ENCODE measurements around the gene WNT7B.

WNT7B gene

DNA sequence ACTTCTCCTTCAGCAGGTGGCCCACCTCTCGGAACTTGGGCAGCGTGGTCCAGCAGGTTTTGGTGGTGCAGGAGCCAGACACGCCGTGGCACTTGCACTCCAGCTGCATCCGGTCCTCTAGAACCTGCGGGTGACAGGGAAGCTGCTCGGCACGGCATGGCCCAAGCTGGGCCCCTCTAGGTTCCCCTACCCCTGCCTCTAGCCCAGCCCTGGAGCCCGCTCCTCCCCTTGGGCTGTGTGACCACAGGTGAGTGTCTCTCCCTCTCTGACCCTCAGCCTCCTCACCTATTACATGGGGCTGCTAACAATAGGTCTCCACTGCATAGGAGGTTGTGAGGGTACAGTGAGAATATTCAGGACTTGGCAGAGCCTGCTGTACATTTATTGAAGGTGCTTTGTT is 53.8 kb downstream of the WNT7B start:
- DNase-seq = no peak

DNA sequence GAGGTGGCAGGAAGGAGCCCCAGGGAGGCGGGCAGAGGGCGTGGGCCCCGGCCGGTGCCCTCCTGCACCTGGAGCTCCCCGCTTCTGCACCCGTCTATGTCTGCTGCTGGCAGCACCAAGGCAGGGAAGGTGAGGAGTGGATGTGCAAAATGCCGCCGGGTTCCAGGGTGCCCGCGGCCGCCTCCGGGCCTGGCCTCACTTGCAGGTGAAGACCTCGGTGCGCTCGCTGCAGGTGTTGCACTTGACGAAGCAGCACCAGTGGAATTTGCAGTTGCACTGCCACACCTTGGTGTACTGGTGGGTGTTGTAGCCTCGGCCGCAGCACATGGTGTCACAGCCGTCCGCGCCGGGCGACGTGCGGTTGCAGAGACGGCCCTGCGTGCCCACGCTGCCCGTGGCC is 54.3 kb downstream of the WNT7B start:
- DNase-seq = no peak

DNA sequence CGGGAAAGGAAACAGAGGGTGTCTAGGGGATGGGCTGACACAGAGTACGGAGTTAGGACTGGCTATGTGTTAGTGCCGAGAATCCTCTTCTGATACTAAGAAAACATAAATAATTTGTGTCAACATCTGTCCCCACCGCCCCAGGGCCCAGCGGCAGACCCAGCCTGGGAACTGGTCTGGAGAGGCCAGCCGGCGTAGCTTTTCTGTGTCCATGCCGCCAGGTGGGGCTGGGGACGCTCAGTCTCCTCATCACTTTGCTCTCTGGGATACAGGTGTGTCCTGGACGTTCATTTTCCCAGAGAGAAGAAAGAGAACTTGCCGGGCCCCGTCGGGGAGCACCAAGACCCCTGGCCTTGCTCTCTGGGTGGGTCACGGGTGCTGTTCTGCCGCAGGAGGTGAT is 54.7 kb downstream of the WNT7B start:
- DNase-seq = no peak

DNA sequence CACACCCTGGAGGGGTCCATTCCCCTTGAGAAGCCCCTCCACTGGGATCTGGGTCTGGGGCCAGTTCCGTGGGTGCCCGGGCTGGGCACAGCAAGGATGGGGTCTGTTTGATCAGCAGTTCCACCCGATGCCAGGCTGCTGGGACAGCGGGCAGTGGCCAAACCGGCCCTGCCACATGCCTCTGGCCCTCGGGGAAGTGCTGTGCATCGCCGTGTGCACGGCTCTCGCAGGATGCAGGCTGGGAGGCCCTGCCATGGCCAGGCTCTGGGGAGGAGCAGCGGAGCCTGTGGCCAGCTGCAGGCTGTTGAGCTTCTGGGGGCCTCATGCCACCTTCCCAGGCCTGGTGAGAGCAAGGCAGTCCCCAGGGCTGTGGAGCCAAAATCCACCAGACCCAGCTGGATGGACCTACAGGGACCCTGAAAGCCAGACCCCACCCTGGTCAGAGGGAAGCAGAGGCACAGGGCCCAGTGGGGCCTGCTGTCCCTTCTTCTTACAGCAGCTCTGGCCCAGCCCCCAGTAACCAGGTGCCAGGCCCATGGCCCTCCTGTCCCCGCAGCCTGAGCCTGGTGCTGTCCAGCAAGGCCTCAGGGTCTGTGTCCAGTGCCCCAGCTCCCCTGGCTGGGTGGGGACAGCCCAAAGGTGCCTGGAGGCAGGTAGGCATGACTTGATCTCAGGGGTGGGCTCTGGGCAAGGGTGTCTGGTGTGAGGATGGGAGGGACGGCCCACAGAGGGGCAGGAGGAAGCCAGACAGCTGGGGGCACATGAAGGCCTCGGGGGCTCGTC is 57.3 kb downstream of the WNT7B start:
- no peak for DNase-seq

DNA sequence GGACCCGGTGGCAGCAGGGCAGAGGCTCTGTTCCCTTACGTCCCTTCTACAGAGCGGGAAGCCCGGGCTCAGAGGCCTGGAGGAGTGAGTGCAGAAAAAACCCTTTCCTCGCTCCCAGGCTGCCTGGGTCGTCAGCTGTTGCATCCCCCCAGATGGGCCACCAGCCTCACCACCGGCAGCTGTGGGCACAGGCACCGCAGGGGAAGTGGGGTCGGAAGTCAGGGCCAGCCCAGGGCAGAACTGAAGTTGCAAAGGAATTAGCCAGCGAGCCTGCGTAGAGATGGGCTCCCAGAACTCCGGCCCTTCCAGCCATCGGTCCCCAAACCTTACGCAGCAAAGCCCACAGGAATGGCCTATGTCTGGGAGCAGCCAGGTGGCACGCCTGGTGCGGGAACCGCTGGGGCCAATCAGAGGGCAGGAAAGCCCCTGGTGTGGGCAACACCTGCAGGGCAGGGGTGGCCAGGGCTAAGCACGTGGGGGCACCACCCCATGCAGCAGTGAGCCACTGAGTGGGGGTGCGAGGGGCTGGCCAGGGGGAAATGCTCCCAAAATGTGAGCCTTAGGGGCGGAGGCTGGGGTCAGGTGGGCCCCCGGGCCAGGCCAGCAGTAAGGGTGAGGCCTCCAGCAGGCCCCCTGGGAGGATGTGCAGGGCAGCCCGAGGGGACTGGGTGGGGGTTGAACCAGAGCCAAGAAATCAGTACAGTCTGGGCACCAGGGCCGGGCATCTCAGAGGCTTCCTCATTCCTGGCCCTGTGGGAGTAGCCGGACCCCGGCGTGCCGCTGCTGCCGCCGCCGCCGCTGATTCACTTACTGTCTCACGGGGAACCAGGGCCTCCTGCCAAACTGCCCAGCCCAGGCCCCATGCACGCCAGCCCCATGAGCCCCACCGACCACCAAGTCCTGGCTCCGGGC is 58.2 kb downstream of the WNT7B start:
- DNase-seq = no peak

DNA sequence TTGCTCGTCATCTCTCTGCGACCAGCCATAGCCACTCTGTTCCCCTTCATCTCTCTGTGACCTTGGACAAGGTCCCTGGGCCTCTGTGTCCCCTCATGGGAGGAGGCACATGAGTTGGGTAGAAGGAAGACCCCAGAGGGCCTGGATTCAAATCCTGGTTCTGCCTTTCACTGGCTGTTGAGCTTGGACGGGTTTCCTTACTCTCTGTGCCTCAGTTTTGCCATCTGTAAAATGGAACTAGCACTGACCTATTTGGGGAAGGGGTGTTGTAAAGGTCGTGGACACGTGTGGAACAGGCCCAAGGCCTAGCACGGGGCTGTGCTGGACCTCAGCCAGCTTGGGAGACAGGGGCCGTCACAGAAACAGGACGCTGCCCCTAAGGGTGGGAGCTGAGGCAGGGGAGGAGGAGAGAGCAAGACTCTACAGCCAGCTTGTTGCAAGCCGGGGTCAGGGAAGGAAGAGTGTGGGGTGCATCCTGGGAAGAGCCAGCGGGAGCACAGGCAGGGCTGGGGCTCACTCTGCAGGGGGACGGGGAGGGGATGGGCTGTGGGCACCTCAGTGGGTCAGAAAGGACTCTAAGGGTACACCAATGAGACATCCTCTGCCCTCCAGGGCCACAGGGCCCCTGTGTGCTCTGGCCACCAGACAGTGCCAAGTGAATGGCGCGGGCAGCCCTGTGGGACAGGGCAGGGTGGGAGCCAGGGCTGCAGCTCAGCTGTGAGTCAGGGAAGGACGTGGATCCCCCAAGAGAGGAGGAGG is 59.1 kb downstream of the WNT7B start:
- DNase-seq = no peak

DNA sequence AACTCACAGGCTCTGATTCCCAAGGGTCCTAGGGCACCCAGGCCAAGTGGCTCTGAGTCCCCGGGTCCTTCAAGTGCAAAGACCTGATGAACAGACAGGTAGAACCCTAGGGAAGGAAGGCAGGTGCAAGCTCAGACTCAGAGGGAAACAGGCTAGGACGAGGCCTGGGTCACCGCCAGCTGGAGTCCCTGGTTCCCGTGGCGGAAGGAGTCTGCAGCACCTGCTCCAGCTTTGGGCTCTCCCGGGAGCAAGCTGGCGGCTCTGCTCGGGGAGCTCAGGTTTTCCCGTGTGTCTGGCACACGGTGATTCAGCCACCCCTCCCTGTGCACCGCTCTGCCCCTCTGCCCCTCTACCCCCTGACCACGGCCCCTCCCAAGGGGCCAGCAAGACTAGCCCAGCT is 59.8 kb downstream of the WNT7B start:
- DNase-seq = no peak

DNA sequence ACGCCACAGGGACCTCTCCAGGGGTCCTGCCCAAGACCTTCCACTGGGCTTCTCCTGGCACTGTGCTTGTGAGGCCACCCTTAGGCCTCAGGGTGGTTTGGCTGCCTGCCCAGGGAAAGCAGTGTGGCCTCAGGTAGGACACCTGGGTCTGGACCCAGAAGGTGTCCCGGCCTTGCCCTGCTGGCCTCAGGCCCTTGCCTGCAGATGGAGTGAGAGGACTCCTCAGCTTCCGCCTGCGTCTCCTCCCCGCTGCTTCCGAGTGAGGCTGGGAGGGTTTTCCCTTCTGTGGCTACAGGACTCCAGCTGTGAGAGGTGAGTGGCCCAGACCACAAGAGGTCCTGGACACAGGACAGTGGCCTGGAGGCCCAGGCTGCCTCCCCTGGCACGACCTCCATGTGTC is 60.4 kb downstream of the WNT7B start:
- DNase-seq = no peak

DNA sequence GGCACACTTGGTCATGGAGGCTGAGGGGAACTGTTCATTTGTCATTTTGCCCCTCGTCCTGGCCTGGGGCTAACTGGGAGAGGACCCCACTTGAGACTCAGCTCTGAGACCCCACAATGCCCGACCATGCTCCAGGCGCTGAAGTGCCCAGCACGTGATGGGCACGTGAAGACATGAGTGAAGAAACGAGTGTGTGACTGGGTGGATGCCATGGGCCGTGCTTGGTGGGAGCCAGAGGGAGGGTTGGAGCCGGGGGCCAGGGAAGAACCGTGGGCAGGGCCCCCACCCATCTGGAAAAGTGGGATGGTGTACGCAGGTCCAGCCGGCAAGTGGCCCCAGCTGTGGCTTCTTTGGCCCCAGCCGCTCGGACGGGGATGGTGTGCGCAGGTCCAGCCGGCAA is 61.1 kb downstream of the WNT7B start:
- no peak for DNase-seq

DNA sequence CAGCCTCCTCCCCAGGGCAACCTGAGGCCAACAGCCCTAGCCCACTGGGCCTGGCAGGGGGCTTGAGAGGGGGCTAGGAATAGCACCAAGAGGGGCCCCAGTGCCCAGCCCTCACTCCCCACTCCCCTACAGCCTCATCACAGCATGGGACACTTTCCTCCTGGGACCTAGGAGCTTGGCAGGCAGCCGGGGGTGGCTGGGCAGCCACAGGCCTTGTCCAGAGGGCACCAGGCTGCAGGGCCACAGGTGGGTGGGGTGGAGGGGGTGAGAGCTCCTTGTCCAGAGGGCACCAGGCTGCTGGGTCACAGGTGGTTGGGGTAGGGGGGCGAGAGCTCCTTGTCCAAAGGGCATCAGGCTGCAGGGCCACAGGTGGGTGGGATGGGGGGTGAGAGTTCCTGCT is 61.8 kb downstream of the WNT7B start:
- no peak for DNase-seq

DNA sequence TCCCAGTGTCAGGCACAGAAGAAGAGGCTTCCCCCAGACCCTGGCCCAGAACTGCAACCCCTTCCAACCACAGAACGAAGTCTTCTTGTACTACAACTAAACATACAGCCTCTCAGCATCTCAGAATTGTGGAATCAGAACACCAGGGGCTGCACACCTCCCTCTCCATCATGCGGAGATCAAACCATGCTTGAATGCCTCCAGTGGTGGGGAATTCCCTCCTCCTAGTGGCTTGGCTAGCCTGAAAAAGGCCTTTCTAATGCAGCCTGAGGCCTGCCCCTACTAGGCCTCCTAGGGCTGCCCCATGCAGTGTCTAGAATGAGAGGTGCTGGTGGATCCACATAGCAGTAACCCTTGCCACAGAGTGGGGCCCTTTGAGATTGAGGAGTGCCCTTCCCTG is 62.7 kb downstream of the WNT7B start:
- no peak for DNase-seq

DNA sequence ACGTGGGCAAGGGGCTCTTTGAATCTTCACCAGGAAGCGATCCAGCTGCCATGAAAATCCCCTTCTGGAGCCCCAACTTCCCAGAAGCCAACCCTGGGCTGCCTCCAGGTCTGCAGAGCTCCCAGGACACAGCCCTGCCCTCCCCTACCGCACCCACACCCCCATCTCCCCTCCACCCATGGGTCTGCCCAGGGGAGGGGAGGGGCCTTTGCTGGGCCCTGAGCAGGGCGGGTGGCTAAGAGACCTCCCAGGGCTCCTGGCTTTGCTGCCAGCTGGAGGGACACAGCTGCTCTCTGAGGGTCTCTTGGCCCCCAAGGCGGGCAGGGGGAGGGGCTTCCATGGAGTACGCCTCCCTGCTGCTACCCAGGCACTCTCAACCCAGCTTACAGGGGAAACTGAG is 64.1 kb downstream of the WNT7B start:
- DNase-seq = no peak

DNA sequence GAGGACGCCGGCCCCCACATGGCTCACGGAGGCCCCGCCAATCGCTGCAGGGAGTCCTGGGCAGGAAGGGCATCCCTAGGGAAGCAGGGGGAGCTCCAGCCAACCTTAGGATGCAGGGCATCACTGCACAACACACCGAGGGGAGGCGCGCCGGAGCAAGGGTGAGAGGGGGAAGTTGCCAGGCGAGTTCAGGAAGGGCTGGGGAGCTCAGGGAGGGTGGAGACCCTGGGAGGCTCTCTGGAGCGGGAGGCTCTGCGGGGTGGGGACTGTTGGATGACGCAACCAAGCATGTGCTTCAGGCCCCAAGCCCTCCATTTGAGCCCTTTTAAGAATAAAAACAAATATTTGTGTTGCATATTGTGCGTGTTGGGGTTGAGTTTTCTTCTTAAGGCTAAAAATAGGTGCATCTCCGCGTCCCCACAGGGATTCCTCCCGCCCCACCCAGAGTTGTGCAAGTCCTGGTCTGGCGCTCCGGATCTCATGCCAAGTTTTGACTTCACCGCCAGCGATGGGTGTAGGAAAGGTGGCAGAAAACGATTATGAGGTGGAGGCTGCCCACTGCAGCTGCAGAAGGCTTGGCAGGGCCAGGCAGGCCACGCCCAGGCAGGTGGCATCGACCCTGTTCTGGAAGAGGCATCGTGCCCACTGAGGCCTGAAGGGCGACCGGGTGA is 65.2 kb downstream of the WNT7B start:
- no peak for DNase-seq

DNA sequence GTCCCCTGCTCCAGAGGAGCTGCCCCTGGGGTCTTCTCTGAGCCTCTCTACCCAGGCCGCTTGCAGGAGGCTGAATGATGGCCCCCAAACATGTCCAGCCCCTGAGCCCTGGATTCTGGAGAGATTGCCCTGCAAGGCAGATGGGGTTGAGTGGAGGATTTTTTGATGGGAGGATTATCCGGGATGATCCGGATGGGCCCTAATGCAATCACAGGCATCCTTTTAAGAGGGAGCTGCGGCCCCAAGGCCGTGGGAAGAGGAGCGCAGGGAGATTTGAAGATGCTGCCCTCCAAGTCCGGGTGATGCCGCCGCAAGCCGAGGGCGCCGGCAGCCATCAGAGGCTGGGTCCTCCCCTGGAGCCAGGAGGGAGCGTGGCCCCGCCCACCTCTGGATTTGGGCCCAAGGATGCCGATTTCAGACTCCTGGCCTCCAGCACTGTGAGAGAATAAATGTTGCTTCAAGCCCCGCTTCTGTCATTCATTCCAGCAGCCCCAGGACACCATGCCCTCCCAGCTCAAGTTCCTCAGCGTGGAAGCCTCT is 66.0 kb downstream of the WNT7B start:
- DNase-seq = no peak

DNA sequence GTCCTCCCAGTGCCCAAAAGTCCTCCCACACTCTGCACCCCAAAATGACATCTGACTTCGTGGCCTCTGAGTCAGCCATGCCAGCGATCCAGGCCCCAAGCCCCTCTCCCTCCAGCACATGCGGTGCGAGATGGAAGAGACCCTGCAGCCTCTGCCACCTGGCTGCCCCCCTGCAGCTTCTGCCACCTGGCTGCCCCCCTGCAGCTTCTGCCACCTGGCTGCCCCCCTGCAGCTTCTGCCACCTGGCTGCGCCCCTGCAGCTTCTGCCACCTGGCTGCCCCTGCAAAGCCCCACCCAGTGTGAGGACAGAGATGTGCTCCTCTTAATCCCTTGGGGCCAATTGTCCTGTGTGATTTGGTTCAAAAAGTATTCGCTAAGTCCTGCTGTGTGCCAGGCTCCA is 68.0 kb downstream of the WNT7B start:
- no peak for DNase-seq

DNA sequence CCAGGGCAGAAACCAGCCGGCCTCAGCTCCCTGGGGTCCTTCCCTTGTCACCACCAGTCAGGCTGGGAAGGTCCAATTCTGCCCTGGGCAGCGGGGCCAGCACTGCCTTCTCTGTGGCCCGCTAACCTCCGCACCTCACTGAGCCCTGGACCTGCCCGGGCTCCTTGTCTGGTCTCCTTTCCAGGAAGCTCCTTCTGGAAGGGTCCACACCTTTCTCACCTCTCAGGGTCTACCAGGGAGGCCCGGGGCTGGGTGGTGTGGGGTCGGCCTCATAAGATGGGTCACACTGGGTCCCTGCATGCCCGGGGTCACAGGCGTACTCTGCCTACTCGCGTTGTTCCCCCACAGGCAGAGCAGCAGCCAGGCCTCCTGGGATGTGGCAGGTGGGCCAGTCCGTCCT is 69.0 kb downstream of the WNT7B start:
- no peak for DNase-seq

DNA sequence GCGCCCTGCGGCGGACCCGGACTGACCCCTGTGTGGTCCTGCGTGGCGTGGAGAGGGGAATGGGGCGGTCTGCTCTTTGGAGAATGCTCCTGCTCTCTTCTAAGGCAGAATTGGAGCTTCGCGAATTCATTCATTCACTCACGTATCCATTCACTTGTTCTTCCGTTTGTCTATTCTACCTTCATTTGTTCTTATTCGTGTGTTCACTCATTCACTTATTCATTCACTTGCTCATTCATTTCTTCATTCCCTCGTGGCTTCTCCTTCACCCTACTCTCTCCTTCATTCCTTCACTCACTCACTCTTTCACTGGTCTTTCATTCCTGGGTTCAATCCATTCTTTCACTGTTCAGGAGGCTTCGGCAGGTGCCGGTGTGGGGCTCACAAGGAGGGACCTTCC is 69.6 kb downstream of the WNT7B start:
- DNase-seq = no peak

DNA sequence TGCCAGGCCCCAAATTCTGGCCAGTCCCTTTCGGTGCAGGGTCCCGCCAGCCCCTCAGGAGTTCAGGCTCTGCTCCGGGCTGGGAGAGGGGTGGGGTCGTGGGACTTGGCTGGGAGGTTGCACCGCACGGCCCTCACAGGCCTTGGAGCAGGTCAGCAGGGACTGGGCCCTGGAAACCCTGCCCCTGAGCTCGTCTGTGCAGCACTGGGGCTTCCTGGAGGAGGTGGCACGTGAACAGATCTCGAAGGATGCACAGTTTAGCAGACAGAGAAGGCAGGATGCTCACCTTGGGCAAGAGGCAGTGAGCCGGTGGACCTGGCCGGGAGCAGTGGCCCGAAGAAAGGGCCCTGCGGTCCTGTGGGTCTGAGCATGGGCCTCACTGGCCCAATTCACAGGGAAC is 70.0 kb downstream of the WNT7B start:
- no peak for DNase-seq

DNA sequence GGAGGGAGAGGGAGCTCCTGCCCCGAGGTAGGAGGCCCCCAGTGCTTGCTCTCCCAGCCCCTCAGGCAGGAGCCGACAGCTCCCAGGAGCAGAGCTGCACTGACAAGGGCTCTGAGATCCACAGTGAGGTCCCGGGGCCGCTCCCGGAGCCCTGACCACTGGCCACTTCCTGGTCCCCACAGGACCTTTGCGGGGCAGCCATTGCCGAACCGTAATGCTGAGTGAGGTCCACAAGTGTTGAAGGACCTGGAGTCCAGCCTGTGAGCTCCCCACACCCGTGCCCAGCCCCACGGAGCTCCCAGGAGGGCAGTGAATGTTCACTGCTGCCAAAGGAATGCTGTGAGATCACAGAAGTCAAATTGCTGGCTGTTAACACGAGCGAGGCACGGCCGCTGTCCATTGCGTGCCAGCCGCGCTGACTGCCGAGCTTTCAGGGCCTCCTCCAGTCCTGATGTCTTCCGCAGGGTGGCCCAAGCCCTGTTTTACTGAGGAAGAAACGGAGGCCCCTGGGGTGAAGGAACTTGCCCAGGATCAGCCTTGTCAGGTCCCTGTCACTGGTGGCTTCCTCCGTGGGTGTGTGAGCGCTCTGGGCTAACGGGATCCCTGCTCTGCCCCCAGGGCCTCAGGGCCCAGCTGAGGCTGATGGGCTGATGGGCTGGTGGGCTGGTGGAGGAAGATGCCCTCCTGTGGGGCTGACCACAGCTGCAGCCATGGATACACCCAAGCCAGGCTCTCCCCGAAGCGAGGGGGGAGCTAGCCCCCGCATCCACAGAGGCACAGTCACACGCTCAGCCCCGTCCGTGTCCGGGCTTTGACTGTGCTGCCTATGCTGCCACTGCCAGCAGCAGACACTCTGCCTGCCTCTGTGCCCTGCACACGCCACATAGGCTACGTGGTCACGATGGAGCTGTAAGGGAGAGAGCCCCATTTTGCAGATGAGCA is 70.8 kb downstream of the WNT7B start:
- DNase-seq = no peak

DNA sequence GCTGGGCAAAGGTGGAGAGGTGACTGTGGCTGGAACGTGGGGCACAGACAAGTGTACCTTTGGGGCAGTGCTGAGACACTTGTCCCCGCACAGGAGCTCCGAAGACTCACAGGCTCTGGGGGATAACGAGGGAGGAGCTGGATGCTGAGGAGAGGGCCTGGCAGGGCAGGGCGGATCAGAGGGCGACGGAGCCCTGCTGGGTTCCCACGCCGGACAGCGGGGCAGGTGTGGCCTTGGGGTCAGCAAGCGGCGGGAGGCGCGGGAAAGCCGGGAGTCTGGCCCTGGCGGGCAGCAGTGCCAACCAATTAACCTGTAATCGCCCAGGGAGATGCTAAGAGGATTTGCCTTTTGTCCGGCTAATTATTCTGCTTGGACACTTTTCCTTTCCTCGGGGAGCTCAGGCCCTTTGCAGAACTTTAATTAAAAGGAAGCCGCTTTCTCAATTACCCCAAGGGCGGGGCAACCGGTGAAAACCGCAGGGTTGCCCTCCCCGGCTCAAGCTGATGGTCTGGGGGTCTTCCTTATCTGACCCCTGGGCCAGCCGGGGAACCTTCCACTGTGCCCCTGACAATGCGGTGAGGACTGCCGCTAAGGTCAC is 71.5 kb downstream of the WNT7B start:
- no peak for DNase-seq

DNA sequence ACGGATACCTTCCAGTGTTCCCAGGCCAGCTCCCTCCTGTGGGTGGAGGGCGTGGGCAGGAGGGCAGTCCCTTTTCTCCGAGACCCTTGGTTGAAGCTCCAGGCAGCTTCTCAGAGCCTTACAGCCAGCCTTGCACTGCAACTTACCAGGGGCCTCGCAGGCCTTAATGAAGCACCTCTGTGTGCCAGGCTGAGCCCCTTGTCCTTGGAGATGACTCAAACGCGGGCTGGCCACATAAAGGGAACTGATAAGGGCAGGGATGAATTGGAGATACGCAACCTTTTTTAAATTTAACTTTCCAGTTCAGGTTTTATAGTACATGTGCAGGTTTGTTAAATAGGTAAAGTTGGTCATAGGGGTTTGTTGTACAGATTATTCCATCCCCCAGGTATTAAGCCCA is 72.7 kb downstream of the WNT7B start:
- DNase-seq = no peak

Data from activated CD4-positive, alpha-beta T cell treated with anti-CD3 and anti-CD28 coated beads, Interleukin-2, Interleukin-6, amounts not matched to agents 100 ng/mL and 50 ng/mL, durations not matched to agents 16 hours and 8 hours (primary cell).